OCI-M2 (cell line): ENCODE measurements around the gene MYL4.
A peak's percentile ranks its signal among the peaks of the same experiment; 100 is the strongest.
"Not testable (repeated sequence)": the region's sequence is repeated elsewhere in the genome, so short reads cannot be mapped to it uniquely, and the experiment has no call there.

ENCODE experiments used
- DNase-seq: peaks from one replicate; lab custom pipeline; 2025; ENCODE audit not compliant: unreplicated experiment; lab: John Stamatoyannopoulos, UW

Gene MYL4

DNA sequence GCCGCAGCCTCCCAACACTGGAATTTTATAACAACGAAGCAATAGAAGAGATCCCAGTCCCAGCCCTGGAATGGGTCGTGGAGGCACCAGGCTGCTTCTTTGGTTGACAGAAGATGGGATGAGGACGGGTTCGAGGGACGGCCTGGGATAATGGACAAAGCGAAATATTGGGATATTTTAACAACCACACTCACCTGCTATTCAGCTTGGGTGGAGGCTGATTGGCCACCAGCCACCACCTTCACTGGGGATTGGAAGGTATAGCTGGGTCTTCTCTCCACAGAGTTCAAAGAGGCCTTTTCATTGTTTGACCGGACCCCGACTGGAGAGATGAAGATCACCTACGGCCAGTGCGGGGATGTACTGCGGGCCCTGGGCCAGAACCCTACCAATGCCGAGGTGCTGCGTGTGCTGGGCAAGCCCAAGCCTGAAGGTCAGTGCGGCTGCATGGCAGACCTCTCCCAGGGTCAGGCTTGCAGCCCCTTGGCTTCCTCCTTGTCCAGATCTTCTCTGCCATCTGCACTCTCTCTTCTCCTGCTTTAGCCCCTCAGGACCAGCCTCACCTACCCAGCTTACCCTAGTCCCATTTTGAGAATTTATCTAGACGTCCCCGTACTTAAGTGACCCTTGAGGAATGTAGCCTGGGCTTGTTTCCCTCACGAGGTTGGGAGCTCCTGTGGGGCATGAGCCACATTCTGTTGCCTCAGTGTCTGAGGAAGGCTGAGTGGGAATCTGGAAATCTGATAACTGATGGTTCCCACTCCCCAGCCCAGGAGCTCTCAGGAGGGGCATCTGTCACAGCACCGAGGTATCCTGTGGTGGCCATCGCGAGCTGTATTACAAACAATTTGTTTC, 10.7 kb downstream of the MYL4 start:
- DNase-seq: no peak

DNA sequence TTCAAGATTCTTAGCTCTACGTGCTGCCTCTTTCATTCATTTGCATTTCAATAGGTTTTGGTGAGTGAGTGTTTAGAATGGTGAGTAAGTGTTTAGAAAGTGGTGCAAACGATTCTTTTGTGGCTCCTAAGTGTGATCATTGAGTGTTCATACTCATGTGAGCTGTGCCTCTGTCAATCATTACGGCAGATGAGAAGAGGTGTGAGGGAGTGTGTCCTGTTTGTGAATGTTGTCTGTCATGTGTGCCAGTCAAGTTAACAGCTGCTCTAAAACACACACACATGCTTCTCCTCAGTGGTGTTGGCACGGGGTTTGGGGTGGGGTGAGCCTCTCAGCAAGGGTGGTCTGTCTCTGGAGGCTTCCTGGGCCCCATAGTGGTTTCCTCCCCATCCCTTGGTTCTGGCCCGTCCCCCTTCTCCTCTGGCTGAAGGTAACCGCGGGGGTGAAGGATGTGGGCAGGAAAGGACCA, 11.4 kb downstream of the MYL4 start:
- DNase-seq: no peak

- DNase-seq: no peak
These were observed 12.0 kb downstream of the MYL4 start for GRCh38 chr17:47221154-47221553.

DNA sequence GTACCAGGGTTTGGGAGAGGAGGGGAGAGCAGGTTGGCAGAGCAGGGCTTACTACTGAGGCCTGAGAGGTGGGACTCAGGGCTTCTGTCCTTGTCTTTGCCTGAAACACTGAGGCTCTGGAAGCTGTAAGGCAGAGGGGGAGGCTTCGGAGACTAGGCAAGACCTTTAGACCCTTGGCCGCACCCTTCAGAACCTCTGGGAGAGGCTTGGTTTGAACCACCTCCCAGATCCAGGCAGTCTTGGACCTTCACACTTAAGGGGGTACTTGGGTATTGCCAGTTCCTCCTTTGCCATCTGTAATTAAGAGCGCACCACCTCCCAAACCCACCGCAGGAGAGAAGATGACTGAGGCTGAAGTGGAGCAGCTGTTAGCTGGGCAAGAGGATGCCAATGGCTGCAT, 12.9 kb downstream of the MYL4 start:
- no peak for DNase-seq

- no peak for DNase-seq
These were observed 13.9 kb downstream of the MYL4 start for GRCh38 chr17:47223007-47223406.

- no peak for DNase-seq
These were observed 14.3 kb downstream of the MYL4 start for GRCh38 chr17:47223460-47223859.

GRCh38 chr17:47224077-47224476, 14.9 kb downstream of the MYL4 start:
- not testable (repeated sequence) for DNase-seq

DNA sequence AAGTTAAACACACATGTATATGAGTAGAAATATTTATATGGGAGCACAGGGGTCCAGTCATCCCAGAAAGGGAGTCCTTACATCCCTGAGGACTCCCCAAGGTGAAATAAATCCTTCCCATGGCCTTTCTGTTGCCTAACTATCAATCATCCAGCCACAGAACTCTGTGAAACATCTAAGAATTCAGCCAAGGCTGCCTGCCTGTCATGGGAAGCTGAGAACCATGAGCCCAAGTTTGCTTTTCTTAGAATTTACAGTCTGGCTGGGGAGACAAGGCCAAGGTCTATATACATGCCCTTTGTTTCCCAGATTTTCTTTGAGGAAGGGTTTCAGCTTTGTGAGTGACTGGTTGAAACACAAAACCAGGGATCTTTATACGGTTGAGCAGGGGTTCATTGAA, 15.8 kb downstream of the MYL4 start:
- no peak for DNase-seq

GRCh38 chr17:47225436-47225858, 16.3 kb downstream of the MYL4 start:
- no peak for DNase-seq

GRCh38 chr17:47225911-47226688, 17.0 kb downstream of the MYL4 start:
- no peak for DNase-seq

GRCh38 chr17:47227862-47228261, 18.7 kb downstream of the MYL4 start:
- no peak for DNase-seq

GRCh38 chr17:47229535-47230443, 20.6 kb downstream of the MYL4 start:
- peak; percentile 67 for DNase-seq

DNA sequence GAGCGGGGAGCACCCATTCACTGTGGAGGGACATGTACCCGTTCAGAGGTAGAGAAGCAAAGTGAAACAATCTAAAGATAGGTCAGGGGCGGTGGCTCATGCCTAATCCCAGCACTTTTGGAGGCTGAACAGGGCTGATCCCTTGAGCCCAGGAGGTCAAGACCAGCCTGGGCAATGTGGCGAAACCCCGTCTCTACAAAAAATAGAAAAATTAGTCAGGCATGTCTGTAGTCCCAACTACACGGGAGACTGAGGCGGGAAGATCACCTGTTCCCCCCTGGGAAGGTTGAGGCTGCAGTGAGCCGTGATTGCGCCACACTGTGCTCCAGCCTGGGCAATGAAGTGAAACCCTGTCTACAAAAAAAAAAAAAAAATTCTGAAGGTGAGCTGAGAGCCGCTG, 21.7 kb downstream of the MYL4 start:
- DNase-seq: no peak

GRCh38 chr17:47231334-47231733, 22.2 kb downstream of the MYL4 start:
- no peak for DNase-seq

- no peak for DNase-seq
These were observed 22.7 kb downstream of the MYL4 start for GRCh38 chr17:47231866-47232265.

DNA sequence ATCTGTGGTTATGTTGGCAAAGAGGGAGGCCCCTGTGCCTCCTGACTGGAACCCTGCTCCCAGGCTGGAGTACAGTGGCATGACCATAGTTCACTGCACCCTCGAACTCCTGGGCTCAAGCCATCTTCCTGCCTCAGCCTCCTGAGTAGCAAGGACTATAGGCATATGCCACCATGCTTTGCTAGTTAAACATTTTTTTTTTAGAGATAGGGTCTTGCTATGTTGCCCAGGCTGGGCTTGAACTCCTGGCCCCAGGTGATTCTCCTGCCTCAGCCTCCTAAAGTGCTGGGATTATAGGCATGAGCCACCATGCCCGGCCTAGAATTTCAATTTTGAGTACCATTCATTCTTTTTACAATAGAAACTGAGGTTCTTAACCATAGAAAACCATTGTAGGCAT, 23.3 kb downstream of the MYL4 start:
- DNase-seq: no peak

GRCh38 chr17:47235506-47235905, 26.4 kb downstream of the MYL4 start:
- DNase-seq: no peak

GRCh38 chr17:47235923-47236322, 26.8 kb downstream of the MYL4 start:
- DNase-seq: no peak

- no peak for DNase-seq
These were observed 28.7 kb downstream of the MYL4 start for GRCh38 chr17:47237841-47238240.

DNA sequence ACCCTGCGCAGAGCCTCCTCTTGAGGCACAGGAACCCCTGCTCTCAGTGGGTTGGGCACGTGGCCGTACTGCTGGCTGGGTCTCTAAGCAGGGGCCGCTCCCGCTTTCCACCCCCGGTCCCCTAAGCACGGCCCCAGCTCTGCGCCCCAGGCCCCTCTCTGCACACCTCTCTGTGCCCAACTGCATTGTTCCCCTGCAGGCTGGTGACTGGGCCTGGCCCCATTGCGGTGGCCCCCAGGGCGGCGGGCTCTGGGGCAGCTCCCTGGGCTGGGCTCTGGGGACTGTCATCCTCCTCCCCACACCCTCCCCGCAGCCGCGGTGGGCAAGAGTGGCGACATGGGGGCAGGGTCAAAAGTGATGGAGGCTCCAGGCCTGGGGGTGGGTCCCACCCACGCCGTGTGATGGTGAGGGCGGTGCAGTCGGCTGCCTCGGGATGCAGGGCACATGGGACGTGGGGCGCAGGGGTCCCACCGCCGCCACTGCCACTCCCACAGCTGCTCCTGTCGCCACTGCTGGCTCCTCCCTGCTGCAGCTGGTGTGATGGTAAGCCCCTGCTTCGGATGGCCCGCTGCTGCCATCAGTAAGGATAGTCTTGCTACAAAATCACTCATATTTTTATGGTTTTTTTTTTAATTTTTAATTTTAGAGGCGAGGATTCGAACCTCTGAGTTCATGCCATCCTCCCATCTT, 29.3 kb downstream of the MYL4 start:
- DNase-seq: no peak

DNA sequence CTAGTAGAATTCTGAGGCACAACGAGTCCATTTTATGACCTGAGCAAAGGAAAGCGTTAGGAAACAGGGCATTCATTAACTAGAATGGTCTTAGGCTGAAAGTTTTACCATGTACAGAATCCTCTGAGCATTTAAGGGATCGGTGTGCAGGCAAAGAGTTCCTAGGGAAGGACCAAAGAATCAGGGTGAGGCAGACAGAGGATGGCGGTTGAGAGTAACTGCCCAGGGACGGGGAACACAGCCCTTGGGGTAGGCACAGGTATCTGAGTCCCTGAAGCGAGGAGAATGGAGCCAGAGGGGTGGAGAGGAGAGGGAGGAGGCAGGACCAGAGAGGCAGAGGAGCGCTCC, 30.4 kb downstream of the MYL4 start:
- DNase-seq: no peak
